CD4-positive, alpha-beta T cell treated with Interleukin-1 beta for 1 hour (primary cell): ENCODE data around the gene NALCN.

Experiments
- DNase-seq, 2 donors: peaks; one replicate each; pipeline ENCODE4 v3.0.0-alpha.2; 2020 to 2022

The NALCN gene

GRCh38 chr13:101109005-101109404 is 307.3 kb downstream of the NALCN start:
- DNase-seq, result no peak

DNA sequence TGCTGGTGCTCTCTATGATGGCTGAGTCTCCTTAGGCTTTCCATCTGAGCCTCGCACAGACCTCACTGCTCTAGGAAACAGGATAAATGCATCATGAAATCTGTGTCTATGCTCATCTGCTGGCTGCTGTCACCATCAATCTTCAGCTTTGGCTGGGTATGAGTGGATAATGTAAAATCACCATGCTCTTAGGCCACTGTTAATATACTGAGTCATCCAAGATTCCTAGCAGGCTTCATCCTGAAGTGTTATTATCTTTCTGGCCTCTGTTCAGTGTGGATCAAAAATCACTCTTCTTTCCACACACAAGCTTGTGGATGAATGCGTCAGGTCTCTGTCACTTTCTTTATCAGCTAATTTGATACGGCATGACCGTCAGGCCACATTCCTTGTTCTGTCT is 317.4 kb downstream of the NALCN start:
- no peak for DNase-seq

- DNase-seq, result no peak
These were observed 323.3 kb downstream of the NALCN start for GRCh38 chr13:101092985-101093384.

DNA sequence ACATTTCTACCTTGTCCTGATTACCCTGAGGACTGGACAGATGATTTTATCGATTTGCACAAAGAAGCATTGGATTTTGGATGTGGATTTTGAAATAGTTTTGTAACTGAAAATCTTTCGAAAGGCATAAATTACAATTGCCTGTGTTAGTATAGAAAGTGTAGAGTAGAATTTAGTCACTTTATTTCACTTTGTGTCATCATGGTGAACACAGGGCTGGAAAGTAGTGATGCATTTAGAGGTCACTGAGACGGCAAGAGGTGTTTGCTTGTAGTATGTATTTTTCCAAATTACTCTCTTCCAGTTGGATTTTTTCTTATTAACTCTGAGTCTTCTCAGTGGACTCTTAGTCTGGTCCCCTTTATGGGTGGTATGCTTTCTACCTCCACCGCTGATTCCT is 326.0 kb downstream of the NALCN start:
- no peak for DNase-seq

GRCh38 chr13:101085551-101085950 is 330.8 kb downstream of the NALCN start:
- DNase-seq, result no peak

GRCh38 chr13:101082441-101082840 is 333.9 kb downstream of the NALCN start:
- DNase-seq, result no peak

DNA sequence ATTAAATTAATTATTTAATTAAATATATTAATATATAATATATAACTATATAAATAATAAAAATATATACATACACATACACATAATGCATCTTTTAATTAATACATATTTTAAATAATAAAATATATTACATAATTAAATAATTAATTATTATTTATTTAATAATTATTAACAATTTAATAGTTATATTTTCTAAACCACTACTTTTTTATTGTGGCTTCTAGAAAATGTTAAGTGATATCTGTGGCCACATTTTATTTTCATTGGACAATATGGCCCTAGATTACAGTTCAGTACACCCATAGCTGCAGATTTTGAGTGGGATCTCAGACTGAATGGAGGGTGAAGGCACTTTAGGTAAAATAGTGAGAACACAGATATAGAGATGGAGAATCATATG is 335.7 kb downstream of the NALCN start:
- DNase-seq, result no peak

DNA sequence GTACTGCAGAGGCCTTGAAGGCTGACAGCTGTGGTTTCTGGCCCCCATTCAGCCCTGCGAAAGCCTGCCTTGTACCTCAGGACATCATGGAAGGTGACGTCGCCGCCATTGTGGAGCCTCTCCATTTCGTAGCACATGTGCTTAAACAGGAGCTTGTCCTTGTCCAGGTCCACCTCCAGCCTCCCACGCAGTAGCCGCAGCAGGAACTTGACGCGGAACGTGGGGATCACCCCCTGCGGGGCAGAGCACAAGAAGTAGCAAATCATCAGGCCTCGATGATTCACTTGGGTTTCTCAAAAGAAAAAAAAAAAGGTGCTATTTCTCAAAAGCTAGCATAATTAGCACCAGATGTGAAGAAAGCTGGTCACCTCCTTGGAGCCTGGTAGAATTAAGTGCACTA is 351.0 kb downstream of the NALCN start:
- DNase-seq, result no peak

DNA sequence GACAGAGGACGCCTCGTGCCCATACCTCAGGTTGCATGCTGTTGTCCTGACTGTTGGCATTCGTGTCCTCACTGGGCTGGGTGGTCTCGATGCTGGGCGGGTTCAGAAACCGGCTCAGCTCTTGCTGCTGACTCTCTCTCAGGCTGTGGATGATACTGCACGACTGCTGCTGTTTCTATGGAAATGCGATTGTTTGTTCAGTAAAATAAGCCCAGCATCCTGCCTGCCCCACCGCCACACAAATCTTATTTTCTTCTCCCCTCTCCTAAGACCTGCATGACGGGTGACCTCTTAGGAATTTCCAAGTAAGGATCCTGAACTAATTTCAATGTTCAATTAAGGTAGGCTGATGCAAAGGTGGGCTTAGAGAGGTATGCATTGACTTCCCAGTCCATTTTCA is 356.5 kb downstream of the NALCN start:
- no peak for DNase-seq

- DNase-seq, result no peak
These were observed 357.5 kb downstream of the NALCN start for GRCh38 chr13:101058841-101059240.

DNA sequence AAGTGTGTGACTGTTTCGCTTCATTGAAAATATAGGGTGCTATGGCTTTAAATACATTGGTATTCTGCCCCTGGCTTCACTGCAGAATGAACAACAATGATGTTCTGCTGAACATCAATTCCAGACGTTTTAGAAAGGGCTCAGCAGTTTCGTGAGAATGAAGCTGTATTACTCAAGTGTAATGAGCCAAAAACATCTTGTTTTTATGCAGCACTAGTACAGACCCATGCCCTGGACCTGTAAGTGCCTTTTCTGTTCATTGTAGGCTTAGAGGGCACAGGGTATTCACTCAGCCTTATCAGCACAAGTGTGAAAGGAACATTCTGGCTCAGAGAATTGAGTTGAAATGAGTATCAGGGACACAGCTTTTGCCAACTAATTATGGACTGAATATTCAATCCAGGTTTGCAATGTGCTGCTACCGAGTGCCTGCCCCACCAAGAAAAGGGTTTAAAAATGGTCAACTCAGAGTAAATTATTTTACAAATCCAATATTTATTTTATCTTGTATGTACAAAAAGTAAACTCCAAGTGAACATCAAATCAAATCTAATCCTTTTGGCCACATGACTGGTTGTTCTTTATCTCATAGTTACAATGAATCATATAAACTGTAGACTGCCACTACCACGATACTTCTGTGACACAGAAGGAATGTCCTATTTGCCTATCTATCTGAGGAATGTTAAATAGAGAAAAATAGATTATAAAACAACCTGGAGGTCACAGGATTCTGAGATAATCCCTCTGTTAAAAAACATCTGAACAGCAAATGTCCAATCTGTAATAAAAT is 362.8 kb downstream of the NALCN start:
- DNase-seq, result no peak

GRCh38 chr13:101049166-101049850 is 367.0 kb downstream of the NALCN start:
- no peak for DNase-seq

DNA sequence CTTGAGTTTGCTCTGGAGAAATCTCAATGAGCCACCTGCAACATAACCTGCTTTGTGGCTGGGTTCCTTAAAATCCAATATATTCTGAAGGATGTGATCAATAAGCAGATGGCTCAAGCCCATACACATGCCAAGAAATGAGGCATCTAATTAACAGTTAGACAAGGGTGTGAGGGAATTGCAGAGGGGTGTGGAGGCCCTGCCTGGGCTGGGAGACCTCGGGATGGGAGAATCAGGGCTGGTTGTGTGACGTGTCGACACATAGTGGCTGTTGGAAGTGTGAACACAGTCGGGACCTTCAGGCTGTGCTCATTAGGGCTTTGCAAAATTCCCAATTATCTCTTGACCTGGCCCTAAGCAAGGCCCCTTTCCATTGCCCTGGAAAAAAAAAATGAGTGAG is 379.8 kb downstream of the NALCN start:
- no peak for DNase-seq

GRCh38 chr13:101035119-101035620 is 381.1 kb downstream of the NALCN start:
- DNase-seq, result no peak

- no peak for DNase-seq
These were observed 389.4 kb downstream of the NALCN start for GRCh38 chr13:101026736-101027398.

- no peak for DNase-seq
These were observed 390.0 kb downstream of the NALCN start for GRCh38 chr13:101026328-101026727.

GRCh38 chr13:101025925-101026324 is 390.4 kb downstream of the NALCN start:
- DNase-seq, result no peak

GRCh38 chr13:101025519-101025918 is 390.8 kb downstream of the NALCN start:
- no peak for DNase-seq

GRCh38 chr13:101019126-101019525 is 397.2 kb downstream of the NALCN start:
- no peak for DNase-seq

DNA sequence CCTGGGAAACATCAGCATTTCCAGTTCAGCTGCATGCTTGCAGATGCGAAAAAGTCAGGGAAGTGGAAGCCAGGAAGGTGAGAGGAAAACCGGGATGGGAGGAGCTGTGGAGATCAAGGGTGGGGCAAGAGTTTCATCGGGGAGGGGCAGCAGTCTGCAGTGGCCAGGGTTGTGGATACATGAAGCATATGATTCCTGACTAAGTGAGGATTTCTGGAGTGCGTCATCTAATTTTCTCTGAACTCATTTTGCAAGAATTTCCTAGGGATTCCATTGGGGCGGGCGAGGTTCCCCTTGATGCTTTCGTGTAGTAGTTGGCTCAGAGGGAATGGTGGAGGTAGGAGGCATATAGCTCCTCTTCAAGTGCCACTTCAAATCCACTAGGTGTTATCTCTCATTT is 397.6 kb downstream of the NALCN start:
- DNase-seq, result no peak

- no peak for DNase-seq
These were observed 399.0 kb downstream of the NALCN start for GRCh38 chr13:101017123-101017872.

- DNase-seq, result no peak
These were observed 399.8 kb downstream of the NALCN start for GRCh38 chr13:101016475-101016874.

- no peak for DNase-seq
These were observed 403.1 kb downstream of the NALCN start for GRCh38 chr13:101013245-101013644.
